Endodermal cell (in vitro differentiated cells): ENCODE measurements around the gene CALCOCO2. TPM values are rescaled to one million over a fixed set of nuclear protein-coding genes. Genes with fewer than 3 reads are reported as not detected.

Experiments used
- DNase-seq: peaks from one replicate; pipeline ENCODE4 v3.0.0-alpha.2; 2017
- H3K27ac ChIP-seq: 2 replicates; pipeline ENCODE4 v1.5.1; 2013; ENCODE audit warnings: mild to moderate bottlenecking, low read depth, low read length, moderate library complexity
- H3K27me3 ChIP-seq: 2 replicates; pipeline ENCODE4 v1.6.1; 2013; ENCODE audit warnings: mild to moderate bottlenecking, low read length, moderate library complexity; ENCODE audit not compliant: insufficient read depth, control insufficient read depth, poor library complexity, severe bottlenecking
- H3K36me3 ChIP-seq: 2 replicates; pipeline ENCODE4 v1.7.0; 2013; ENCODE audit warnings: mild to moderate bottlenecking, low read length, moderate library complexity; ENCODE audit not compliant: control insufficient read depth, insufficient read depth
- H3K4me1 ChIP-seq: one replicate; pipeline ENCODE4 v1.7.0; 2013; ENCODE audit warnings: low read length; ENCODE audit not compliant: control insufficient read depth, insufficient read depth
- H3K4me3 ChIP-seq: 2 replicates; pipeline ENCODE4 v1.5.1; 2013; ENCODE audit warnings: mild to moderate bottlenecking, low read length, moderate library complexity
- H3K9ac ChIP-seq: 2 replicates; pipeline ENCODE4 v1.6.1; 2013; ENCODE audit warnings: mild to moderate bottlenecking, low read length, moderate library complexity; ENCODE audit not compliant: poor library complexity, severe bottlenecking; ENCODE audit errors: extremely low read depth
- H3K9me3 ChIP-seq: 2 replicates; pipeline ENCODE4 v1.6.1; 2013; ENCODE audit warnings: mild to moderate bottlenecking, low read length, moderate library complexity; ENCODE audit not compliant: control insufficient read depth
- H3K27ac Mint-ChIP-seq: 2 replicates; pipeline ENCODE4 v1.8.0; 2020; ENCODE audit warnings: mixed read lengths
- H3K27me3 Mint-ChIP-seq: 2 replicates; pipeline ENCODE4 v1.8.0; 2021; ENCODE audit warnings: mild to moderate bottlenecking, mixed read lengths; ENCODE audit not compliant: insufficient read depth
- H3K36me3 Mint-ChIP-seq: 2 replicates; pipeline ENCODE4 v1.8.0; 2020; ENCODE audit warnings: low read depth, mixed read lengths
- H3K4me1 Mint-ChIP-seq: 2 replicates; pipeline ENCODE4 v1.8.0; 2020; ENCODE audit warnings: mixed read lengths
- H3K4me3 Mint-ChIP-seq: 2 replicates; pipeline ENCODE4 v1.8.0; 2020; ENCODE audit warnings: mild to moderate bottlenecking, moderate library complexity, mixed read lengths
- H3K9me3 Mint-ChIP-seq: 2 replicates; pipeline ENCODE4 v1.8.0; 2020; ENCODE audit warnings: mild to moderate bottlenecking, mixed read lengths
- CTCF ChIP-seq: fragments of 200-600 bp; sonication (generic); conservative IDR thresholded peaks from 2 replicates; pipeline ENCODE4 v1.5.0; 2021; ENCODE audit warnings: antibody characterized with exemption, mild to moderate bottlenecking
- WGBS, 2 experiments: methylation state at CpG; one replicate each; pipeline versions ENCODE4 v1.1.5 to v1.1.7; 2013; ENCODE audit warnings: missing lambda C conversion rate in 2 of 2, mixed read lengths in 1 of 2; ENCODE audit not compliant: insufficient coverage in 1 of 2, insufficient read length in 1 of 2; 5-methylcytosine and 5-hydroxymethylcytosine counted together
- total RNA-seq, 2 donors: library from RNA; stranded (reverse); fragmentation: NEBNext Ultra II Directional in 1 of 2; extraction: Animal tissue kit (Norgen Biotek cat#: 25700) in 1 of 2; gene quantifications; 2 replicates in 1 of 2; 3 replicates in 1 of 2; pipeline ENCODE4 v1.2.1, GENCODE V29; 2021

CALCOCO2 gene
- total RNA-seq, 2 donors from 2014 or later: 38.4 to 45.2 TPM

DNA sequence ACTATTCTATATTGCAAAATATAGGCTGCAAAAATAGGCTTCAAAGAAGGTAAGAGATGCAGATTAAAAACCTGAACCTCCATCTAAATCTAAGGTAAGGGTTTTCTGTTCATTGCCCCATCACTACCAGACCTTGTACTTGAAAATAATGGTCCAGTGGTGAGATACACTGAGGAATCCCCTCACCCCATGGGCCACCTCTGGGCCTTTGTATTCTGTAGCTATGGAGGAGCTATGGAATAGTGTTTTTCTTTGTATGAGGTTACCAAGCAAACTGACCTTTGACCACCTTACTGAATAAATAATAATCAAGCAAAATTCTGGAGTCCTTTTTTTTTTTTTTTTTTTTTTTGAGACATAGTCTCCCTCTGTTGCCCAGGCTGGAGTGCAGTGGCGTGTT lies 72.6 kb downstream of the CALCOCO2 start:
- Mint-ChIP-seq H3K4me1 (peaks cover 2% of the 10 kb centered on the region), H3K9me3 (no peaks in the 10 kb centered on the region), H3K36me3 (peaks cover 3% of the 10 kb centered on the region), H3K27me3 (no peaks in the 10 kb centered on the region), H3K4me3 (no peak overlapping the region), H3K27ac (no peak overlapping the region)
- Histone ChIP-seq H3K27ac (no peak overlapping the region), H3K4me3 (no peak overlapping the region), H3K4me1 (no peaks in the 10 kb centered on the region), H3K9ac (no peak overlapping the region), H3K36me3 (peaks cover 2% of the 10 kb centered on the region), H3K9me3 (no peaks in the 10 kb centered on the region), H3K27me3 (no peaks in the 10 kb centered on the region)
- DNase-seq: no peak
- 100% methylated on average over 1 of the region's 1 CpG; no CpG with 5 or more reads in 1 of the 2 experiments for WGBS, 2 experiments
- TF ChIP-seq CTCF: no peak

DNA sequence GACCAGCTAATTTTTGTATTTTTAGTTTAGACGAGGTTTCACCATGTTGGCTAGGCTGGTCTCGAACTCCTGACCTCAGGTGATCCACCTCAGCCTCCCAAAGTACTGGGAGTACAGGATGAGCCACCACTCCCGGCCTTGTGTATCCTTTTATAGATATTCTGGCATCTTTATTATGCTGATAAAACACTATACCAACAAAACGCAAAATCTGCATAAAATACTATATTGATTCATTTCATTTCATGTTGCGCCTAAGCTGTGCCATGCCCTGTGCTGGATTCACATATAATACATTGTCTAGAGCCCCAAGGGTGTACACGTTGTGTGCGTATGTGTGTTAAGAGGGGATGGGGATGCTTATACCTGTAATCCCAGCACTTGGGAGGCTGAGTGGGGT lies 73.6 kb downstream of the CALCOCO2 start:
- no peak for TF ChIP-seq CTCF
- no peak overlapping the region for H3K27ac Mint-ChIP-seq
- no peaks in the 10 kb centered on the region for H3K27me3 ChIP-seq
- no peak overlapping the region for H3K4me3 ChIP-seq
- no peak overlapping the region for H3K9ac ChIP-seq
- no peaks in the 10 kb centered on the region for H3K36me3 Mint-ChIP-seq
- H3K36me3 ChIP-seq: no peaks in the 10 kb centered on the region
- no peak for DNase-seq
- H3K9me3 Mint-ChIP-seq: no peaks in the 10 kb centered on the region
- 89 to 94% methylated on average over 3 to 7 of the region's 7 CpGs for WGBS, 2 experiments
- no peaks in the 10 kb centered on the region for H3K9me3 ChIP-seq
- H3K4me1 Mint-ChIP-seq: peaks cover 5% of the 10 kb centered on the region
- no peaks in the 10 kb centered on the region for H3K27me3 Mint-ChIP-seq
- no peaks in the 10 kb centered on the region for H3K4me1 ChIP-seq
- H3K4me3 Mint-ChIP-seq: no peak overlapping the region
- no peak overlapping the region for H3K27ac ChIP-seq

- H3K27ac Mint-ChIP-seq: no peak overlapping the region
- no peak for DNase-seq
- no peak for TF ChIP-seq CTCF
- Histone ChIP-seq H3K27me3 (no peaks in the 10 kb centered on the region), H3K4me3 (no peak overlapping the region), H3K9me3 (no peaks in the 10 kb centered on the region), H3K36me3 (peaks cover 11% of the 10 kb centered on the region), H3K9ac (no peak overlapping the region), H3K27ac (no peak overlapping the region), H3K4me1 (no peaks in the 10 kb centered on the region)
- H3K27me3 Mint-ChIP-seq: no peaks in the 10 kb centered on the region
- H3K4me1 Mint-ChIP-seq: peaks cover 21% of the 10 kb centered on the region
- WGBS, 2 experiments: 90 to 97% methylated on average over 5 to 9 of the region's 9 CpGs
- no peaks in the 10 kb centered on the region for H3K9me3 Mint-ChIP-seq
- no peak overlapping the region for H3K4me3 Mint-ChIP-seq
- peaks cover 3% of the 10 kb centered on the region for H3K36me3 Mint-ChIP-seq
These were observed 75.2 kb downstream of the CALCOCO2 start for GRCh38 chr17:48905987-48906515.
